Activated CD8-positive, alpha-beta T cell treated with anti-CD3 and anti-CD28 coated beads for 36 hours (primary cell): ENCODE data around the gene PCOLCE2. TPM values are rescaled to one million over a fixed set of nuclear protein-coding genes. Genes with fewer than 3 reads are reported as not detected.

Experiments used
- ATAC-seq: fragments of 200-7000 bp; cut with Tn5 transposase; one replicate; pipeline ENCODE4 v1.10.0; 2021; ENCODE audit warnings: mild to moderate bottlenecking, moderate library complexity
- CTCF ChIA-PET: fragments of 350-600 bp; sonication (Branson Sonifier 250); formaldehyde crosslinking; loops from one replicate; lab custom pipeline; 2021; ENCODE audit warnings: antibody characterized with exemption; lab: Charles Lee
- POLR2A ChIA-PET: fragments of 350-600 bp; sonication (Branson Sonifier 250); formaldehyde crosslinking; loops from one replicate; lab custom pipeline; 2021; ENCODE audit warnings: antibody characterized with exemption; lab: Charles Lee
- DNase-seq: peaks from one replicate; pipeline ENCODE4 v3.0.0-alpha.2; 2020
- H3K27ac Mint-ChIP-seq: one replicate; pipeline ENCODE4 v1.8.0; 2021; ENCODE audit warnings: mild to moderate bottlenecking, mixed read lengths
- H3K27me3 Mint-ChIP-seq: one replicate; pipeline ENCODE4 v1.8.0; 2021; ENCODE audit warnings: mixed read lengths
- H3K36me3 Mint-ChIP-seq: one replicate; pipeline ENCODE4 v1.8.0; 2021; ENCODE audit warnings: low read depth, mixed read lengths
- H3K4me1 Mint-ChIP-seq: one replicate; pipeline ENCODE4 v1.8.0; 2021; ENCODE audit warnings: low read depth, mixed read lengths
- H3K4me3 Mint-ChIP-seq: one replicate; pipeline ENCODE4 v1.8.0; 2021; ENCODE audit warnings: mild to moderate bottlenecking, moderate library complexity, mixed read lengths
- H3K9me3 Mint-ChIP-seq: one replicate; pipeline ENCODE4 v1.8.0; 2021; ENCODE audit warnings: mixed read lengths
- CTCF ChIP-seq: fragments of 200-600 bp; IDR thresholded peaks from one replicate; pipeline ENCODE4 v1.8.0; 2022; ENCODE audit warnings: antibody characterized with exemption, mild to moderate bottlenecking
- intact Hi-C: fragments of 100-400 bp; cut with micrococcal nuclease; formaldehyde crosslinking; loops from one replicate; pipeline ENCODE4 v1.10.0; 2022
- total RNA-seq, 2 experiments: library from RNA; stranded (reverse); gene quantifications; one replicate each; pipeline ENCODE4 v1.2.3, GENCODE V29; 2021

Gene PCOLCE2
- total RNA-seq, 2 experiments from 2014 or later = 1.1 TPM

- Mint-ChIP-seq H3K4me3 (no peak overlapping the region), H3K36me3 (no peaks in the 10 kb centered on the region), H3K9me3 (no peaks in the 10 kb centered on the region), H3K4me1 (peaks cover under 1% of the 10 kb centered on the region), H3K27me3 (peaks cover 14% of the 10 kb centered on the region), H3K27ac (no peak overlapping the region)
- no peak for TF ChIP-seq CTCF
- ChIA-PET CTCF (no interaction called here), POLR2A (no interaction called here)
- DNase-seq (no peak), ATAC-seq (no peak)
- intact Hi-C loops = no loop called here
These were observed 30.8 kb downstream of the PCOLCE2 start for GRCh38 chr3:142858043-142858442.

DNA sequence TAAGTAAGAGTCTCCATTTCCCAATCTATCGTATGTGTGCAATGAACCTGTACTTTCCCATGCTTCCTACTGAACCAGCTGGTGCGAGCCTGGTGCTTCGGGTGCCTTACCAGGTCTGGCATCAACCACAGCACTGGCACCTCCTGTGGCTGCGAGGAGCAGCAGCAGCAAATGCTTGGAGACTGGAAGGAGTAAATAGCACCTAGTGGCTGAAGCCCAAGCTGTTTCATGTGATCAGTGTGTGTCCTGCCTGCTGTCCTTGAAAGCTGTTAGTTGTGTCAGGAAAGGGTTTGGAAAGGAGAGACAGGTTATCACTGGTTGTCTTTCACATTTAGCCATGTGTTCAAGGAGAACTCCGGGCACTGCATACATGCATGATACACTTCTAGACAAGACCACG, 31.8 kb downstream of the PCOLCE2 start:
- Mint-ChIP-seq H3K27ac (no peak overlapping the region), H3K4me1 (no peaks in the 10 kb centered on the region), H3K4me3 (no peak overlapping the region), H3K27me3 (peaks cover 12% of the 10 kb centered on the region), H3K9me3 (no peaks in the 10 kb centered on the region), H3K36me3 (no peaks in the 10 kb centered on the region)
- ChIA-PET CTCF (interaction anchor here (0.7 kb wide), 1 partner anchor 265 kb away, joined by 3 read pairs; no protein-coding TSS in a partner anchor), POLR2A (no interaction called here)
- TF ChIP-seq CTCF = no peak
- DNase-seq = no peak
- no peak for ATAC-seq
- intact Hi-C loops = no loop called here

- ChIA-PET POLR2A (no interaction called here), CTCF (interaction anchor here (0.7 to 3.2 kb wide), 3 partner anchors 14 to 134 kb away, joined by 3 to 13 read pairs (median 6); no protein-coding TSS in a partner anchor)
- Mint-ChIP-seq H3K4me1 (no peaks in the 10 kb centered on the region), H3K36me3 (no peaks in the 10 kb centered on the region), H3K9me3 (no peaks in the 10 kb centered on the region), H3K27ac (no peak overlapping the region), H3K4me3 (no peak overlapping the region), H3K27me3 (no peaks in the 10 kb centered on the region)
- DNase-seq = no peak
- ATAC-seq = no peak
- no peak for TF ChIP-seq CTCF
- intact Hi-C loops = no loop called here
These were observed 35.4 kb downstream of the PCOLCE2 start for GRCh38 chr3:142853270-142854168.

GRCh38 chr3:142852009-142852408, 36.9 kb downstream of the PCOLCE2 start:
- Mint-ChIP-seq H3K4me3 (no peak overlapping the region), H3K9me3 (no peaks in the 10 kb centered on the region), H3K4me1 (no peaks in the 10 kb centered on the region), H3K36me3 (no peaks in the 10 kb centered on the region), H3K27ac (no peak overlapping the region), H3K27me3 (peaks cover 7% of the 10 kb centered on the region)
- ATAC-seq (peak; percentile 37), DNase-seq (no peak)
- ChIA-PET POLR2A (interaction anchor here (0.5 kb wide), 1 partner anchor 167 kb away, joined by 3 read pairs; no protein-coding TSS in a partner anchor), CTCF (interaction anchor here (3.2 kb wide), 1 partner anchor 23 kb away, joined by 13 read pairs; no protein-coding TSS in a partner anchor)
- no peak for TF ChIP-seq CTCF
- intact Hi-C loops = no loop called here

DNA sequence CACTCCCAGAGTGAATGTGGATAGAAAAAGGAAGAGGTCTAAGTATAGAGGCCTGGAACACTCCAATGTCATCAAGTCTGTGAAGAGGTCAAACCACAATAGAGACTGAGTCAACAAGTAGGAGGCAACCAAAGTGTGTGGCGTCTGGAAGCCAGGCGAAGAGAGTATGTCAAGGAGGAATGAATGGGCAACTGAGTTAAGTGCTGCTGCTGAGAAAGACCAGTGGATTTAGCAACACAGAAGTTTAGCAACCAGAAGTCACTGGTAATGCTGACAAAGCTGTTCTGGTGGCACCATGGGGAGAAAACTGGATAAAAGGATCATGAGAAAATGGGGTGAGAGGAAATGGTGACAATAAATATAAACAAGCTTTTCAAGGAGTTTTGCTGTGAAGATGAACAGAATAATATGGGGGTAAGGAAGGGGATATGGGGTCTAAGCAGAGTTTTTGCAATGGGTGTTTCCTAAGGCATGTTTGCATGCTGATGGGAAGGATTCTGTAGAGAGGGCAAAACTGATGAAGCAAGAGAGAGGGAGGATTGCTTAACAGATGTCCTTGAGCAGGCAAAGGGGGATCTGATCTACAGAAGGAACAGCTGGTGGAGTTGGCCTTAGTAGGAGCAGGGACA, 38.4 kb downstream of the PCOLCE2 start:
- H3K4me1 Mint-ChIP-seq = no peaks in the 10 kb centered on the region
- no peak overlapping the region for H3K4me3 Mint-ChIP-seq
- no peaks in the 10 kb centered on the region for H3K9me3 Mint-ChIP-seq
- ATAC-seq (peak; percentile 72), DNase-seq (peak; percentile 21)
- ChIA-PET CTCF (interaction anchor here (0.9 to 1.4 kb wide), 2 partner anchors 21 to 22 kb away, joined by 3 to 6 read pairs; no protein-coding TSS in a partner anchor), POLR2A (no interaction called here)
- H3K36me3 Mint-ChIP-seq = no peaks in the 10 kb centered on the region
- no peak for TF ChIP-seq CTCF
- H3K27me3 Mint-ChIP-seq = peaks cover 7% of the 10 kb centered on the region
- intact Hi-C loops = no loop called here
- no peak overlapping the region for H3K27ac Mint-ChIP-seq
